ENCODE results near the gene ADCY10.

- TF ChIP-seq EZH2 (IDR thresholded peaks at IDR 0.05; ENCODE audit: borderline replicate concordance) (no peak), CTCF (IDR thresholded peaks at IDR 0.05; ENCODE audit: poor library complexity) (no peak)
These were observed 152.5 kb downstream of the ADCY10 start for GRCh38 chr1:167761400-167761799.

Data from hepatocyte (in vitro differentiated cells).